Brain pericyte (primary cell): ENCODE measurements around the gene SPC24.
"Not testable (repeated sequence)": the region's sequence is repeated elsewhere in the genome, so short reads cannot be mapped to it uniquely, and the experiment has no call there.

Experiments
- DNase-seq: peaks from one replicate; pipeline ENCODE4 v3.0.0-alpha.2; 2012; ENCODE audit warnings: low read depth, low spot score

The SPC24 gene

GRCh38 chr19:11192957-11193939 is 37.7 kb upstream of the SPC24 start:
- DNase-seq = no peak

- no peak for DNase-seq
Observed at GRCh38 chr19:11191934-11192333, 36.4 kb upstream of the SPC24 start.

GRCh38 chr19:11191273-11191755 is 35.7 kb upstream of the SPC24 start:
- no peak for DNase-seq

- no peak for DNase-seq
Observed at GRCh38 chr19:11190501-11190900, 34.9 kb upstream of the SPC24 start.

GRCh38 chr19:11187441-11187840 is 31.9 kb upstream of the SPC24 start:
- DNase-seq = no peak

- DNase-seq = no peak
Observed at GRCh38 chr19:11182994-11183393, 27.4 kb upstream of the SPC24 start.

GRCh38 chr19:11181488-11181887 is 25.9 kb upstream of the SPC24 start:
- no peak for DNase-seq

GRCh38 chr19:11180975-11181374 is 25.4 kb upstream of the SPC24 start:
- DNase-seq = not testable (repeated sequence)

- DNase-seq = no peak
Observed at GRCh38 chr19:11180346-11180745, 24.8 kb upstream of the SPC24 start.

GRCh38 chr19:11179716-11180297 is 24.2 kb upstream of the SPC24 start:
- no peak for DNase-seq

- not testable (repeated sequence) for DNase-seq
Observed at GRCh38 chr19:11179145-11179465, 23.5 kb upstream of the SPC24 start.

GRCh38 chr19:11177592-11177991 is 22.0 kb upstream of the SPC24 start:
- no peak for DNase-seq

GRCh38 chr19:11176466-11177193 is 21.0 kb upstream of the SPC24 start:
- no peak for DNase-seq

- DNase-seq = no peak
Observed at GRCh38 chr19:11175920-11176319, 20.3 kb upstream of the SPC24 start.

- DNase-seq = no peak
Observed at GRCh38 chr19:11174336-11174735, 18.8 kb upstream of the SPC24 start.

GRCh38 chr19:11173516-11174155 is 18.1 kb upstream of the SPC24 start:
- no peak for DNase-seq

- DNase-seq = no peak
Observed at GRCh38 chr19:11172576-11172975, 17.0 kb upstream of the SPC24 start.

GRCh38 chr19:11171144-11171543 is 15.6 kb upstream of the SPC24 start:
- no peak for DNase-seq

- DNase-seq = no peak
Observed at GRCh38 chr19:11169896-11170678, 14.5 kb upstream of the SPC24 start.

- no peak for DNase-seq
Observed at GRCh38 chr19:11168568-11168967, 13.0 kb upstream of the SPC24 start.
